Epidermal melanocyte (primary cell): ENCODE measurements around the gene DYNLT2.

ENCODE experiments used
- DNase-seq: peaks from one replicate; pipeline ENCODE4 v3.0.0; 2011; ENCODE audit warnings: low spot score; ENCODE audit not compliant: insufficient read length

DYNLT2 gene

GRCh38 chr6:169751242-169752073 lies at the start of gene DYNLT2, which contains the start of gene ERMARD:
DYNLT2 (minus strand) TSS chr6:169751572; CDS start chr6:169751458, 114 bp downstream.
ERMARD (plus strand) TSS chr6:169751622; CDS start chr6:169751658, 36 bp downstream.
- DNase-seq, result peak; percentile 86

GRCh38 chr6:169800668-169801395 lies 49.5 kb upstream of the DYNLT2 start:
- DNase-seq, result no peak

- DNase-seq, result no peak
These were observed 48.8 kb upstream of the DYNLT2 start for GRCh38 chr6:169800116-169800667.

- no peak for DNase-seq
These were observed 48.1 kb upstream of the DYNLT2 start for GRCh38 chr6:169799474-169799926.

- DNase-seq, result no peak
These were observed 47.5 kb upstream of the DYNLT2 start for GRCh38 chr6:169798764-169799473.

GRCh38 chr6:169795196-169795595 lies 43.8 kb upstream of the DYNLT2 start:
- no peak for DNase-seq

GRCh38 chr6:169794317-169795055 lies 43.1 kb upstream of the DYNLT2 start:
- no peak for DNase-seq

- DNase-seq, result no peak
These were observed 42.0 kb upstream of the DYNLT2 start for GRCh38 chr6:169793408-169793807.

- no peak for DNase-seq
These were observed 41.1 kb upstream of the DYNLT2 start for GRCh38 chr6:169792306-169793015.

- DNase-seq, result no peak
These were observed 40.4 kb upstream of the DYNLT2 start for GRCh38 chr6:169791721-169792131.

GRCh38 chr6:169789944-169790927 lies 38.9 kb upstream of the DYNLT2 start:
- peak; percentile 77 for DNase-seq

GRCh38 chr6:169789146-169789943 lies 38.0 kb upstream of the DYNLT2 start:
- no peak for DNase-seq

- DNase-seq, result no peak
These were observed 37.4 kb upstream of the DYNLT2 start for GRCh38 chr6:169788809-169789145.

- DNase-seq, result no peak
These were observed 36.4 kb upstream of the DYNLT2 start for GRCh38 chr6:169787797-169788196.

GRCh38 chr6:169786349-169786748 lies 35.0 kb upstream of the DYNLT2 start:
- DNase-seq, result no peak

GRCh38 chr6:169785566-169785965 lies 34.2 kb upstream of the DYNLT2 start:
- DNase-seq, result no peak

GRCh38 chr6:169784821-169785340 lies 33.5 kb upstream of the DYNLT2 start:
- DNase-seq, result no peak
